ENCODE data around the gene ANKRD60. TPM values are rescaled to one million over a fixed set of nuclear protein-coding genes. Genes with fewer than 3 reads are reported as not detected.

ANKRD60 gene
- total RNA-seq, 1 experiment from 2014 or later = not detected

- ATAC-seq (no peak), DNase-seq (ENCODE audit: low spot score) (no peak)
- ChIA-PET CTCF (interaction anchor here (0.6 to 1.4 kb wide), 3 partner anchors 10 to 267 kb away, joined by 3 to 5 read pairs (median 4); no protein-coding TSS in a partner anchor), POLR2A (no interaction called here)
- Mint-ChIP-seq H3K27ac (no peak overlapping the region), H3K36me3 (peaks cover 8% of the 10 kb centered on the region), H3K4me1 (no peaks in the 10 kb centered on the region), H3K9me3 (peaks cover 10% of the 10 kb centered on the region), H3K4me3 (no peak overlapping the region), H3K27me3 (ENCODE audit: low read depth) (no peaks in the 10 kb centered on the region)
- TF ChIP-seq MLX (CRISPR knock-in tag; IDR thresholded peaks at IDR 0.05) (no peak), GTF2I (CRISPR knock-in tag; conservative IDR thresholded peaks at IDR 0.05) (no peak), CREB1 (CRISPR knock-in tag; IDR thresholded peaks at IDR 0.05) (no peak), ZNF532 (CRISPR knock-in tag; IDR thresholded peaks at IDR 0.05; ENCODE audit: borderline replicate concordance) (no peak), PRRX2 (CRISPR knock-in tag; IDR thresholded peaks at IDR 0.05) (no peak), HMGXB4 (CRISPR knock-in tag; IDR thresholded peaks at IDR 0.05) (no peak), ZNF219 (CRISPR knock-in tag; IDR thresholded peaks at IDR 0.05; ENCODE audit: borderline replicate concordance) (no peak), OVOL2 (CRISPR knock-in tag; IDR thresholded peaks at IDR 0.05; ENCODE audit: borderline replicate concordance) (no peak), AR (CRISPR knock-in tag; IDR thresholded peaks at IDR 0.05) (no peak), SP1 (CRISPR knock-in tag; conservative IDR thresholded peaks at IDR 0.05) (no peak), ZNF317 (CRISPR knock-in tag; IDR thresholded peaks at IDR 0.05; ENCODE audit: borderline replicate concordance, low read depth) (no peak), ZSCAN18 (CRISPR knock-in tag; IDR thresholded peaks at IDR 0.05) (no peak), PREB (CRISPR knock-in tag; IDR thresholded peaks at IDR 0.05; ENCODE audit: borderline replicate concordance) (no peak), FOXJ3 (CRISPR knock-in tag; IDR thresholded peaks at IDR 0.05; ENCODE audit: borderline replicate concordance) (no peak), ZNF512 (CRISPR knock-in tag; IDR thresholded peaks at IDR 0.05; ENCODE audit: borderline replicate concordance) (no peak), IRF2 (CRISPR knock-in tag; IDR thresholded peaks at IDR 0.05; ENCODE audit: borderline replicate concordance, low read depth) (no peak), ESRRA (CRISPR knock-in tag; IDR thresholded peaks at IDR 0.05; ENCODE audit: borderline replicate concordance) (no peak)
Measured at GRCh38 chr20:58198901-58199355, 29.5 kb downstream of the ANKRD60 start.

Measured in WTC11 (cell line).